H9 (cell line): Measurements from ENCODE around the gene DHDDS. TPM values are rescaled to one million over a fixed set of nuclear protein-coding genes. Genes with fewer than 3 reads are reported as not detected.

ENCODE experiments used
- DNase-seq: peaks from one replicate; pipeline ENCODE4 v3.0.0-alpha.2; 2017
- H2AFZ ChIP-seq: one replicate; pipeline ENCODE4 v1.6.1; 2013; ENCODE audit warnings: mild to moderate bottlenecking, low read length, control low read depth, moderate library complexity
- H2AK5ac ChIP-seq: 2 replicates; pipeline ENCODE4 v1.6.1; 2013; ENCODE audit warnings: low read length, control low read depth, mixed read lengths; ENCODE audit not compliant: insufficient read length
- H2BK120ac ChIP-seq: one replicate; pipeline ENCODE4 v1.6.1; 2013; ENCODE audit warnings: low read depth, mild to moderate bottlenecking, low read length, control low read depth, inconsistent platforms; ENCODE audit not compliant: poor library complexity, severe bottlenecking
- H2BK12ac ChIP-seq: 2 replicates; pipeline ENCODE4 v1.6.1; 2013; ENCODE audit warnings: low read length, control low read depth, mixed read lengths, low read depth; ENCODE audit not compliant: insufficient read length
- H2BK15ac ChIP-seq: 2 replicates; pipeline ENCODE4 v1.6.1; 2013; ENCODE audit warnings: low read depth, low read length, control low read depth
- H2BK20ac ChIP-seq: one replicate; pipeline ENCODE4 v1.6.1; 2013; ENCODE audit warnings: low read depth, mild to moderate bottlenecking, low read length, control low read depth, inconsistent platforms; ENCODE audit not compliant: poor library complexity, severe bottlenecking
- H2BK5ac ChIP-seq: 2 replicates; pipeline ENCODE4 v1.6.1; 2013; ENCODE audit warnings: low read length, control low read depth, mixed read lengths; ENCODE audit not compliant: insufficient read length
- H3K14ac ChIP-seq: 2 replicates; pipeline ENCODE4 v1.6.1; 2013; ENCODE audit warnings: low read length, control low read depth; ENCODE audit not compliant: insufficient read depth
- H3K18ac ChIP-seq: 2 replicates; pipeline ENCODE4 v1.6.1; 2013; ENCODE audit warnings: low read depth, mild to moderate bottlenecking, mixed read lengths, low read length, control low read depth; ENCODE audit not compliant: insufficient read length
- H3K23ac ChIP-seq: 2 replicates; pipeline ENCODE4 v1.6.1; 2013; ENCODE audit warnings: low read length, control low read depth, mixed read lengths, low read depth; ENCODE audit not compliant: insufficient read length
- H3K23me2 ChIP-seq: 2 replicates; pipeline ENCODE4 v1.6.1; 2013; ENCODE audit warnings: low read depth, mild to moderate bottlenecking, mixed read lengths, low read length, control low read depth; ENCODE audit not compliant: insufficient read length, poor library complexity, severe bottlenecking
- H3K27ac ChIP-seq: 2 replicates; pipeline ENCODE4 v1.5.1; 2013; ENCODE audit warnings: low read length, control low read depth, mixed read lengths, low read depth; ENCODE audit not compliant: insufficient read length
- H3K27me3 ChIP-seq: 2 replicates; pipeline ENCODE4 v1.6.1; 2013; ENCODE audit warnings: low read length, control low read depth, inconsistent platforms; ENCODE audit not compliant: insufficient read depth
- H3K4ac ChIP-seq: 2 replicates; pipeline ENCODE4 v1.6.1; 2013; ENCODE audit warnings: low read depth, mild to moderate bottlenecking, control low read depth, inconsistent platforms, low read length, moderate library complexity
- H3K4me1 ChIP-seq: 2 replicates; pipeline ENCODE4 v1.6.1; 2013; ENCODE audit warnings: low read length, control low read depth, inconsistent platforms; ENCODE audit not compliant: insufficient read depth
- H3K4me2 ChIP-seq: 2 replicates; pipeline ENCODE4 v1.6.1; 2013; ENCODE audit warnings: low read length, control low read depth, mixed read lengths; ENCODE audit not compliant: insufficient read length, insufficient read depth
- H3K56ac ChIP-seq: 2 replicates; pipeline ENCODE4 v1.6.1; 2013; ENCODE audit warnings: low read depth, mild to moderate bottlenecking, mixed read lengths, low read length, control low read depth; ENCODE audit not compliant: insufficient read length
- H3K79me1 ChIP-seq: 2 replicates; pipeline ENCODE4 v1.6.1; 2013; ENCODE audit warnings: low read depth, mild to moderate bottlenecking, moderate library complexity, low read length, control low read depth, inconsistent platforms; ENCODE audit not compliant: insufficient read depth, poor library complexity, severe bottlenecking
- H3K79me2 ChIP-seq: 2 replicates; pipeline ENCODE4 v1.6.1; 2013; ENCODE audit warnings: low read length, control low read depth, inconsistent platforms; ENCODE audit not compliant: insufficient read depth
- H3K9ac ChIP-seq: 2 replicates; pipeline ENCODE4 v1.6.1; 2013; ENCODE audit warnings: low read length, control low read depth, mixed read lengths; ENCODE audit not compliant: insufficient read length; ENCODE audit errors: extremely low read depth
- H3K9me3 ChIP-seq: one replicate; pipeline ENCODE4 v1.6.1; 2013; ENCODE audit warnings: low read depth, low read length, inconsistent platforms; ENCODE audit not compliant: control insufficient read depth
- H3T11ph ChIP-seq: one replicate; pipeline ENCODE4 v1.6.1; 2013; ENCODE audit warnings: mild to moderate bottlenecking, low read length, control low read depth, inconsistent platforms
- H4K20me1 ChIP-seq: one replicate; pipeline ENCODE4 v1.6.1; 2013; ENCODE audit not compliant: control insufficient read depth, insufficient read length, insufficient read depth
- H4K5ac ChIP-seq: 2 replicates; pipeline ENCODE4 v1.6.1; 2013; ENCODE audit warnings: low read depth, mild to moderate bottlenecking, mixed read lengths, low read length, control low read depth; ENCODE audit not compliant: insufficient read length
- H4K8ac ChIP-seq: replicated peaks from 2 replicates; pipeline ENCODE4 v1.6.1; 2013; ENCODE audit warnings: low read length, control low read depth, mixed read lengths, low read depth; ENCODE audit not compliant: insufficient read length
- H4K91ac ChIP-seq: 2 replicates; pipeline ENCODE4 v1.6.1; 2013; ENCODE audit warnings: low read depth, mild to moderate bottlenecking, moderate library complexity, mixed read lengths, low read length, control low read depth; ENCODE audit not compliant: insufficient read length
- H3K27ac Mint-ChIP-seq, 3 experiments: 2 replicates in 2 of 3; 3 replicates in 1 of 3; pipeline ENCODE4 v1.8.0; 2020 to 2021; ENCODE audit warnings: mixed read lengths in 3 of 3, mild to moderate bottlenecking in 1 of 3, moderate library complexity in 1 of 3
- H3K27me3 Mint-ChIP-seq: 2 replicates; pipeline ENCODE4 v1.8.0; 2021; ENCODE audit warnings: low read depth, mild to moderate bottlenecking, moderate library complexity, mixed read lengths
- H3K36me3 Mint-ChIP-seq, 3 experiments: 2 replicates in 2 of 3; 3 replicates in 1 of 3; pipeline ENCODE4 v1.8.0; 2020 to 2021; ENCODE audit warnings: low read depth in 3 of 3, mixed read lengths in 3 of 3; ENCODE audit not compliant: insufficient read depth in 1 of 3
- H3K4me1 Mint-ChIP-seq, 2 experiments: 2 replicates each; pipeline ENCODE4 v1.8.0; 2020; ENCODE audit warnings: mixed read lengths in 2 of 2
- H3K4me3 Mint-ChIP-seq, 2 experiments: 2 replicates in 1 of 2; 3 replicates in 1 of 2; pipeline ENCODE4 v1.8.0; 2020 to 2021; ENCODE audit warnings: mild to moderate bottlenecking in 2 of 2, mixed read lengths in 2 of 2, moderate library complexity in 1 of 2
- H3K9me3 Mint-ChIP-seq, 2 experiments: 2 replicates in 1 of 2; 3 replicates in 1 of 2; pipeline ENCODE4 v1.8.0; 2020; ENCODE audit warnings: mild to moderate bottlenecking in 2 of 2, mixed read lengths in 2 of 2, moderate library complexity in 1 of 2
- CTCF ChIP-seq: fragments of 200-600 bp; sonication (generic); conservative IDR thresholded peaks from 3 replicates; pipeline ENCODE4 v1.8.0; 2021; ENCODE audit warnings: antibody characterized with exemption, mild to moderate bottlenecking
- WGBS: extraction: QIAGEN DNeasy Blood & Tissue Kit; methylation state at CpG from one replicate; pipeline ENCODE4 v1.1.7; 2013; ENCODE audit warnings: missing lambda C conversion rate, low lambda C conversion rate, mixed read lengths; ENCODE audit not compliant: insufficient read length; ENCODE audit errors: extremely low coverage; 5-methylcytosine and 5-hydroxymethylcytosine counted together
- long read RNA-seq: library from polyadenylated mRNA; unstranded; transcript quantifications from one replicate; pipeline ENCODE4 v2.0.0, GENCODE V29; 2020
- total RNA-seq: library from RNA; stranded (reverse); gene quantifications from 2 replicates; pipeline ENCODE4 v1.2.1, GENCODE V29; 2021

Gene DHDDS
- total RNA-seq: 49.8 and 61.2 TPM in 2 replicates
- long read RNA-seq, transcript DHDDS-201 (9 exons, 1,403 nt): major isoform, 29 of 92 reads
- long read RNA-seq, transcript DHDDS-202 (9 exons, 3,245 nt): minor isoform, 6 of 92 reads
- long read RNA-seq, partial matches to known transcripts: 10 of 92 reads
- long read RNA-seq, other reads (novel, unspliced or antisense): 38 of 92 reads

- no peak within 1 kb of the TSS for H2BK12ac ChIP-seq
- H3K23me2 ChIP-seq: peaks cover 8% of the 10 kb centered on the region
- H3K4ac ChIP-seq: no peak within 1 kb of the TSS
- no peak within 1 kb of the TSS for H2AFZ ChIP-seq
- no peak within 1 kb of the TSS for H3T11ph ChIP-seq
- no peak within 1 kb of the TSS for H3K56ac ChIP-seq
- H3K4me3 Mint-ChIP-seq: peak within 1 kb of the TSS; percentile 94 to 96
- no peaks in the 10 kb centered on the region for H3K27me3 ChIP-seq
- H3K23ac ChIP-seq: no peak within 1 kb of the TSS
- H4K8ac ChIP-seq: no peak within 1 kb of the TSS
- H2BK20ac ChIP-seq: no peak within 1 kb of the TSS
- peak within 1 kb of the TSS; percentile 86 for H3K9ac ChIP-seq
- peak within 1 kb of the TSS; percentile 99 for H3K4me2 ChIP-seq
- H3K4me1 ChIP-seq: no peaks in the 10 kb centered on the region; the same call in 1 of the 2 replicates
- no peak within 1 kb of the TSS for H2BK120ac ChIP-seq
- no peak within 1 kb of the TSS for H4K91ac ChIP-seq
- peak; percentile 98 for DNase-seq
- no peaks in the 10 kb centered on the region for H3K79me2 ChIP-seq
- no peaks in the 10 kb centered on the region for H3K9me3 Mint-ChIP-seq
- no peaks in the 10 kb centered on the region; the same call in 1 of the 2 replicates for H3K27me3 Mint-ChIP-seq
- peak within 1 kb of the TSS; percentile 60 for H3K18ac ChIP-seq
- 0 out of 2 replicates have a peak within 1 kb of the TSS, but pooled peaks have one; percentile 54 for H3K14ac ChIP-seq
- H2AK5ac ChIP-seq: no peak within 1 kb of the TSS
- H4K20me1 ChIP-seq: no peaks in the 10 kb centered on the region
- no peak within 1 kb of the TSS for H2BK5ac ChIP-seq
- no peak within 1 kb of the TSS for H4K5ac ChIP-seq
- no peaks in the 10 kb centered on the region for H3K79me1 ChIP-seq
- peak within 1 kb of the TSS; percentile 93 to 99 (median 99) for H3K27ac Mint-ChIP-seq
- no peak for TF ChIP-seq CTCF
- peak within 1 kb of the TSS; percentile 49 for H3K27ac ChIP-seq
- WGBS: no CpG with 5 or more reads among the region's 45 CpGs
- no peak within 1 kb of the TSS for H2BK15ac ChIP-seq
- peaks cover 10 to 45% (median 35%) of the 10 kb centered on the region in 3 experiments; a peak in 5 of 7 replicates for H3K36me3 Mint-ChIP-seq
- H3K4me1 Mint-ChIP-seq: peaks cover 37 to 56% of the 10 kb centered on the region in 2 experiments
- no peaks in the 10 kb centered on the region for H3K9me3 ChIP-seq
Measured at GRCh38 chr1:26431979-26432695, at the start of gene DHDDS. DHDDS (plus strand) TSS chr1:26432321; CDS start chr1:26432946, 625 bp downstream.
